Mammary epithelial cell (primary cell): ENCODE data around the gene ACADS.

Experiments used
- EZH2 ChIP-seq: IDR thresholded peaks from 2 replicates; pipeline ENCODE4 v1.6.1; 2012; ENCODE audit warnings: low read length, inconsistent platforms, borderline replicate concordance
- TF ChIP-seq, protein P1 (sequence below), 2 donors: IDR thresholded peaks in 1 of 2; conservative IDR thresholded peaks in 1 of 2; 2 replicates each; pipeline ENCODE4 v1.5.1; 2011 to 2012; ENCODE audit warnings: inconsistent platforms in 2 of 2, low read length in 2 of 2, mild to moderate bottlenecking in 2 of 2, control low read depth in 1 of 2, low read depth in 1 of 2; ENCODE audit not compliant: insufficient read depth in 1 of 2; ENCODE audit errors: extremely low read depth in 1 of 2

DNA sequence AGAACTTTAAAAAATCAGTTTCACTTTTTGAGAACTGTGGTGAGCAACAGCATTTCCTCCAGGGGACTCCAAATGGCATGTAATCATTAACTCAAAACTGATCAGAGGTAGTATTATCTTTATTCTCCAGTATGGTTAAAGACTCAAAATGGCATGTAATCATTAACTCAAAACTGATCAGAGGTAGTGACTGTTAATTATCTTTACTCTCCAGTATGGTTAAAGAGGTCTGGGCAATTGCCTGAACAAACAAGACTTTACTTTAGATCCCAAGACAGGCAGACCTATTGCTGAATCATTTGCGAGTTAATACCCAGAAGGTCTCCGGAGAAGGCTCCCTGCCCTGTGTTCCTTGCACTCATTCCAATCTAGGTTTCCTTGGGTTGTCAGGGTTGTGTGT is 6.6 kb upstream of the ACADS start:
- TF ChIP-seq, protein P1, sequence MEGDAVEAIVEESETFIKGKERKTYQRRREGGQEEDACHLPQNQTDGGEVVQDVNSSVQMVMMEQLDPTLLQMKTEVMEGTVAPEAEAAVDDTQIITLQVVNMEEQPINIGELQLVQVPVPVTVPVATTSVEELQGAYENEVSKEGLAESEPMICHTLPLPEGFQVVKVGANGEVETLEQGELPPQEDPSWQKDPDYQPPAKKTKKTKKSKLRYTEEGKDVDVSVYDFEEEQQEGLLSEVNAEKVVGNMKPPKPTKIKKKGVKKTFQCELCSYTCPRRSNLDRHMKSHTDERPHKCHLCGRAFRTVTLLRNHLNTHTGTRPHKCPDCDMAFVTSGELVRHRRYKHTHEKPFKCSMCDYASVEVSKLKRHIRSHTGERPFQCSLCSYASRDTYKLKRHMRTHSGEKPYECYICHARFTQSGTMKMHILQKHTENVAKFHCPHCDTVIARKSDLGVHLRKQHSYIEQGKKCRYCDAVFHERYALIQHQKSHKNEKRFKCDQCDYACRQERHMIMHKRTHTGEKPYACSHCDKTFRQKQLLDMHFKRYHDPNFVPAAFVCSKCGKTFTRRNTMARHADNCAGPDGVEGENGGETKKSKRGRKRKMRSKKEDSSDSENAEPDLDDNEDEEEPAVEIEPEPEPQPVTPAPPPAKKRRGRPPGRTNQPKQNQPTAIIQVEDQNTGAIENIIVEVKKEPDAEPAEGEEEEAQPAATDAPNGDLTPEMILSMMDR (conservative IDR thresholded peaks at IDR 0.05 in 1 of 2, IDR thresholded peaks at IDR 0.05 in 1 of 2; ENCODE audit: extremely low read depth in 1 of 2, insufficient read depth in 1 of 2, low read depth in 1 of 2, low read length in 2 of 2), result no peak
- TF ChIP-seq EZH2, result no peak
